GM21825 (cell line): ENCODE results near the gene SETMAR.
A peak's percentile ranks its signal among the peaks of the same experiment; 100 is the strongest.
"Not testable (repeated sequence)": the region's sequence is repeated elsewhere in the genome, so short reads cannot be mapped to it uniquely, and the experiment has no call there.

ENCODE experiments used
- ATAC-seq: cut with Tn5 transposase; IDR thresholded peaks from one replicate; pipeline ENCODE4 v1.9.1; 2021; ENCODE audit warnings: mild to moderate bottlenecking, moderate library complexity; ENCODE audit not compliant: unreplicated experiment

The SETMAR gene

GRCh38 chr3:4303187-4304123 is at the start of gene SETMAR:
TSS of gene SETMAR (plus strand) at chr3:4303369. CDS start at chr3:4303371, 2 bp downstream.
- peak; percentile 99 for ATAC-seq

GRCh38 chr3:4261406-4261805 is 41.8 kb upstream of the SETMAR start:
- ATAC-seq, result no peak

- no peak for ATAC-seq
These were observed 39.1 kb upstream of the SETMAR start for GRCh38 chr3:4264040-4264439.

- peak; percentile 80 for ATAC-seq
These were observed 32.4 kb upstream of the SETMAR start for GRCh38 chr3:4270720-4271119.

GRCh38 chr3:4271834-4272233 is 31.3 kb upstream of the SETMAR start:
- ATAC-seq, result no peak

- ATAC-seq, result no peak
These were observed 23.6 kb upstream of the SETMAR start for GRCh38 chr3:4279516-4280105.

GRCh38 chr3:4281991-4282390 is 21.2 kb upstream of the SETMAR start:
- ATAC-seq, result no peak

- ATAC-seq, result no peak
These were observed 18.3 kb upstream of the SETMAR start for GRCh38 chr3:4284865-4285264.

GRCh38 chr3:4289044-4289443 is 14.1 kb upstream of the SETMAR start:
- no peak for ATAC-seq

- peak; percentile 81 for ATAC-seq
These were observed 12.8 kb upstream of the SETMAR start for GRCh38 chr3:4290272-4290893.

- no peak for ATAC-seq
These were observed 10.9 kb upstream of the SETMAR start for GRCh38 chr3:4292301-4292700.

- ATAC-seq, result no peak
These were observed 8.4 kb upstream of the SETMAR start for GRCh38 chr3:4294616-4295327.

GRCh38 chr3:4296454-4296853 is 6.7 kb upstream of the SETMAR start:
- ATAC-seq, result not testable (repeated sequence)

GRCh38 chr3:4297486-4297885 is 5.7 kb upstream of the SETMAR start:
- ATAC-seq, result no peak

- ATAC-seq, result no peak
These were observed 422 bp upstream of the SETMAR start for GRCh38 chr3:4302747-4303146.

GRCh38 chr3:4305210-4305609 is 2.0 kb downstream of the SETMAR start:
- ATAC-seq, result not testable (repeated sequence)

GRCh38 chr3:4306091-4306490 is 2.9 kb downstream of the SETMAR start:
- no peak for ATAC-seq

- ATAC-seq, result no peak
These were observed 3.7 kb downstream of the SETMAR start for GRCh38 chr3:4306860-4307259.

GRCh38 chr3:4309491-4310128 is 6.4 kb downstream of the SETMAR start:
- no peak for ATAC-seq

GRCh38 chr3:4310971-4311370 is 7.8 kb downstream of the SETMAR start:
- ATAC-seq, result no peak

GRCh38 chr3:4311496-4311895 is 8.3 kb downstream of the SETMAR start:
- no peak for ATAC-seq
